ENCODE results near the gene LRRC49.

DNA sequence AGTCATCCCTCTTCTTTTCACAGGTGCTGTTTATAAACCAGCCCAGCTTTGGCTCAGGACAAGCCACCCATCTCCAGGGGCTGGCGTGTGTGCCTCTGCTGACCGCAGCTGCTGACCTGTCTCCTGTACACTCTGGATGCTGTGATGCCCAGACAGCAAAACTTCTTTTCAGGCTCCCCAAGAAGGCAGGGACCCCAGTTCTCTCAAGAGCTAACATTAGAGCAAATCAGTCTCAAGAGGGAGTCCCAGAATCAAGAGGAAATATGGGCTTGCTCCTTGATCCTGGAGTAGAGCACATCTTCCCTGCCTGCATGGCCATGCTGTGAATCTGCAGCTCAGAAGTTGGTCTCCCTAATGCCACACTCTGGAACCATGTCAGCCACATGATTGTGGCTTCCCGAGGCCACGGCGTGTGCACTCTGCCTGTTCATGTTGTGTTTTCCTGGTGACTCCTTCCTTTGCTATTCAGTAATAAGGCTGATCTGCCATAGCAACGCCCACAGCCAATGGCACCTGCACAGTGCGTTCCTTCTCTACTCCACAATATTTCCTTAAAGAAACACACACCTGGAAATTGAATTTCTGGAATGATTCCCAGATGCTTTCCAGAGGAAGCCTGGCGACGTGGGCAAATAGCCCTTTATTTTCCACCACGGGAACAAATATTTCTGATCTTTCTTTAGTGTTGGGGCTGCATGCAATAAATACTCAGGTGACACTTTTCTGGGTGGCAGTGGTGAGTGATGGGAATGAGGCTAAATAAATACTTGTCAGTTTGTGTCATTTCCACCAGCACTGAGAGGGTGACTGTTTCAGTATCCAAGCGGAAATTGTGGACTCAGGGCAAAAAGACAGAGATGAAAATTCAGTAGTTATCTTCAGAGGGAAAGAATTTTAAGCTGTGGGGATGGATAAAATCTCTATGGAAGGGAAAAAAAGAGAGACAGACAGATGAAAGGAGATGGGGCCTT, 200.7 kb downstream of the LRRC49 start:
- TF ChIP-seq, protein P1, sequence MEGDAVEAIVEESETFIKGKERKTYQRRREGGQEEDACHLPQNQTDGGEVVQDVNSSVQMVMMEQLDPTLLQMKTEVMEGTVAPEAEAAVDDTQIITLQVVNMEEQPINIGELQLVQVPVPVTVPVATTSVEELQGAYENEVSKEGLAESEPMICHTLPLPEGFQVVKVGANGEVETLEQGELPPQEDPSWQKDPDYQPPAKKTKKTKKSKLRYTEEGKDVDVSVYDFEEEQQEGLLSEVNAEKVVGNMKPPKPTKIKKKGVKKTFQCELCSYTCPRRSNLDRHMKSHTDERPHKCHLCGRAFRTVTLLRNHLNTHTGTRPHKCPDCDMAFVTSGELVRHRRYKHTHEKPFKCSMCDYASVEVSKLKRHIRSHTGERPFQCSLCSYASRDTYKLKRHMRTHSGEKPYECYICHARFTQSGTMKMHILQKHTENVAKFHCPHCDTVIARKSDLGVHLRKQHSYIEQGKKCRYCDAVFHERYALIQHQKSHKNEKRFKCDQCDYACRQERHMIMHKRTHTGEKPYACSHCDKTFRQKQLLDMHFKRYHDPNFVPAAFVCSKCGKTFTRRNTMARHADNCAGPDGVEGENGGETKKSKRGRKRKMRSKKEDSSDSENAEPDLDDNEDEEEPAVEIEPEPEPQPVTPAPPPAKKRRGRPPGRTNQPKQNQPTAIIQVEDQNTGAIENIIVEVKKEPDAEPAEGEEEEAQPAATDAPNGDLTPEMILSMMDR (conservative IDR thresholded peaks at IDR 0.05) = no peak
- no peak for TF ChIP-seq EZH2 (IDR thresholded peaks at IDR 0.05; ENCODE audit: low read depth)
